Eye (tissue), 1 donor: ENCODE measurements around the gene FIGLA.

Experiments used
- DNase-seq: peaks from one replicate; pipeline ENCODE4 v3.0.0-alpha.2; 2015

FIGLA gene

DNA sequence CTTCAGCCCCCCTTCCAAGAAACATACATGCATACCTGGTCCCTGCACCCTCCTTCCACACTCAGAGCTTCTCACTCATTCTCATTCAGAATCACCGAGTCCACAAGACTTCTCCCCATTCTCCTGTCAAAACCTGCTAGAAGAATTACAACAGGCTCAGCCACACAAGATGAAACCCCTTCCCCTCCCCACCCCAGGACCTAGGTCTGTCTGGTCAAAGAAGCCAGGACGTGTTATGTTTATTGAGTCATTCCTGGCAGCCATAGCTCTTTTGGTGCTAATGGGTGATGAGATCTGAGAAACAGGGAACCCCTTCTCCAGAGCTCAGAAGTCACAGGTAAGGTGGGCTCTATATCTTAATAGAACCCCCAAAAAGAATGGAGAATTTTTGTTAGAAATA lies 21.0 kb downstream of the FIGLA start:
- no peak for DNase-seq

DNA sequence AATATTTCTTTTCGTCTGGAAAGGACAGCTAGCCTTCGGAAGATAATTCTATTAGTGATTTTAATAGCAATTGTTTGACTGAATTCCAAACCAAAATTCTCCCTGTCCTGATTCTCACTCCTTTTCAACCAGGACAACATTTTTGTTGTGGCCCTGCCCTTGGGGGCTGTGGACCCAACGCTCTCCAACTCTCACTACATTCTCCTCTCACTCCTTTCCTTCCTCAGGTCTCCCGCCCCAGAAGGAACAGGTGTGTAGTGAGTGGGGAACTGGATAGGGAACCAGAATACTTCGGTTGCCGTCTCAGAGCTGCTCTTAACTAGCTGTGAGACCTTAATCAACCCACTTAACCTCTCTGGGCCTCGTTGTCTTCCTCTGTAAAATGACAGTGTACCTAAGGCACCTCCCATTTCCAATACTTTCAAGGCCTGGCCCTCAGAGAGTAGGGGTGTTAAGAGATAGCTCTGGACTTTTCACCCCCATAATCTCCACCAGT lies 21.8 kb downstream of the FIGLA start:
- DNase-seq: no peak

GRCh38 chr2:70767699-70768589 lies 22.5 kb downstream of the FIGLA start, which contains the start of gene ADD2:
Gene ADD2, minus strand, starts transcription at chr2:70768200. Its CDS starts 61,792 bp downstream, at chr2:70706408.
- DNase-seq: peak; percentile 89

DNA sequence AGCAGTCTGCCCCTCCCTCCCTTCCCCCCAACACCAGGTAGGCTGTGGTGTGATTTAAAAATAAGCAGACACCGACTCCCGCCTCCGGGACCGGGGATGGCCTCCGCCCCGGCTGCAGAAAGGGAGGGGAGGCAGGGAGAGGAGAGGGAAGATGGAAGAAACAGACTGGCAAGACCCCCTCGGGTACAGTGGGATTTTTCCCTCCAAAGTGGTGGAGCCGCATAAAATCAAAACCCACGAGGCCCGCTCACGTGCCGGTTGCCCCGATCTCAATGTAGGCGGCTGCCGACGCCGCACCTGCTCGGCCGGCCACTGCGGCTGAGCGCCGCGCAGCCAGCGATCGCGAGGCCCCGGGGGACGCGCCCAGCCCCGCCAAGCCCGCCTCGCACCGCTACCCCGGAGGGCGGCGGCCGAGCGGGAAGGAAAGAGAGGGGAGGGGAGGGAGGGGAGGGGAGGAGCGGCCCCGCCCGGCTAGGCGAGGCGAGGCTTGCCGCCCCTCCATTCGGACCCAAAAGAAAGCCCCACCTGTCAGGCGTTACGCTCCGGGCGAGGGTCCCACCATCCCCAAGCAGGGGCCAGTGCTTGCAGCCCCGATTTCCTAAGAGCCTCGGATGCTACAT lies 23.3 kb downstream of the FIGLA start:
- DNase-seq: peak; percentile 77

DNA sequence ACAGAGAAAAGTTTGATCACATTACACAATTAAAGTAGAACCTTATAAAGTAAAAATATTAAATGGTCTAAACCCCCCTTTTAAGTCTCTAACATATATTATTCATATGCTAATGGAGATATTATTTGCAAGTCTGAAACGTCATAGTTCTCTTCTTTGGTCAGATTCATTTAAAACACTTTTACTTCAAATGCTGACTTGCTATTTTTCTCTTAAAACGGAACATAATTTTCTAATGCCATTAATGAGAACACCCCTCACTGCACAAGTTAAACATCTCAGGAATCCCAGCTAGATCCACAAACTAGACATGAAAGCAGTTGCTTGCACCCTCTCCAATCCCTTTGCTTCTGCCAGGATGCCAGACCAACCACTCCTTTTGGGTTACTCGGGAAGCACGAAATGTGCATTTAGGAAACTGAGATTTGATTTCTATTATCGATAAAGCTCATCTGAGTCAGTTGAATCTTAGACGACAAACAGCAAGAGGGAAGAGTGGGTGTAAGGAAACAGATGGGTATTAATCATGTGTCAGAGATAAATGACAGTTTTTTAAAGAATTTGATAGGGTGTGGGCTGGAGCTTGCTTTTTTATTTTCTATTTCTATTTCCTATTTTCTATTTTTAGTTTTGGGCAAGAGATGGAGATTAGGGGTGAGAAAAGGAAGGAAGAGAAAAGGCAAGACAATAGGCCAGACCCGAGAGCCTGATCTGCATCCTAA lies 23.9 kb downstream of the FIGLA start:
- no peak for DNase-seq

- DNase-seq: no peak
These were observed 24.9 kb downstream of the FIGLA start for GRCh38 chr2:70765507-70765906.

- no peak for DNase-seq
These were observed 31.0 kb downstream of the FIGLA start for GRCh38 chr2:70759446-70759845.

GRCh38 chr2:70757966-70758365 lies 32.5 kb downstream of the FIGLA start:
- DNase-seq: no peak

GRCh38 chr2:70757360-70757759 lies 33.1 kb downstream of the FIGLA start:
- no peak for DNase-seq

GRCh38 chr2:70756128-70756527 lies 34.3 kb downstream of the FIGLA start:
- no peak for DNase-seq

DNA sequence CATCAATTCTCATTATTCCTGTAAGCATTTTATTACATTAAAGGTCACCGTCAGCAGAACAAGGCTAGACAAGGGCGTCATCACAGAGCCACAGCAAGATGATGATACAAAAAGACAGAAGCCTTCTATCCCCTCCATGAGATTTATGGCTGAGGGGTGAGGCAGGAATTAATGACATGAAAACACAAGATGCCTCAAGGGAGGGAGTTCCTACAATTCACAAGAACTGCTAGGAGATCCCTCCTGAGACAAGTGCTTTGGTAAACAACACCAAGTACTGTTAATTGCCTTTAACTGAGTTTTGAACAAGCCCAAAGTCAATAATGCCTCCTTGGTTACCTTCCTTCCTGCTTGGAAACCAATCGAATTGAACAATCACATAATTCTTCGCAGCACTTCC lies 36.5 kb downstream of the FIGLA start:
- no peak for DNase-seq

DNA sequence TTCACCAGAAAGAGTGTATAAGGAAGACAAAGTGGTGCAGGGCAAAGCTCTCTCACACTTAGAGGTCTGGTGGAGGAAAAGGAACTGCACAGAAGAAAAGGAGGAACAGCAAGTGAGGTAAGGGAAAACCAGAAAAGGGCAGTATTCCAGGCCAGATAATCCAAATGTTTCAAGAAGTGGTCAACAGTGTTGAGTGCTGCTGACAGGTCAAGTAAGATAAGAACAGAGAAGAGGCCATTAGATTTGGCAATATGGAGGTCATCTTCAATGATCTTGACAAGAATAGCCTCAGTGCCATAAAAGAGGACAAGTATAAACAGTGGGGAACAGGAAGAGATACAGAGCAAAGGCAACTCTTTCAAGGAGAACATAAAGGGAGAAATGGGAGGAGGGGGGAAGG lies 37.4 kb downstream of the FIGLA start:
- no peak for DNase-seq

DNA sequence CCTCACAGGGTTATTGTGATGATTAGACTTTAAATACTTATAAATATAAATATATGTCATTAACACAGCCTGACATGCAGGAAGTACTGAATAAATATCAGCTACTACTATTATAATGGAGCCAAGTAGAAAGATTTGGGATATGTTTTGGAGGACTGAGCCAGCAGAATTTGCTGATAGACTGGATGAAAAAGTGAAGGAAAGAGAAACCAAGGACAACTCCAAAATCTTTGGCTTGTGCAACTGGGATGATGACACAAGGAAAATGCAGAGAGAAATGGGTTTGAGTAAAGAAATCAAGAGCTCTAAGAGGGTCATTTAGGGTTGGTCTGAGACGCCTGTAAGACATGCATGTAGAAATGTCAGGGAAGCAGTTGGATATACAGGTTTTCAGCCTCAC lies 38.0 kb downstream of the FIGLA start:
- no peak for DNase-seq

GRCh38 chr2:70751881-70752280 lies 38.6 kb downstream of the FIGLA start:
- DNase-seq: no peak

DNA sequence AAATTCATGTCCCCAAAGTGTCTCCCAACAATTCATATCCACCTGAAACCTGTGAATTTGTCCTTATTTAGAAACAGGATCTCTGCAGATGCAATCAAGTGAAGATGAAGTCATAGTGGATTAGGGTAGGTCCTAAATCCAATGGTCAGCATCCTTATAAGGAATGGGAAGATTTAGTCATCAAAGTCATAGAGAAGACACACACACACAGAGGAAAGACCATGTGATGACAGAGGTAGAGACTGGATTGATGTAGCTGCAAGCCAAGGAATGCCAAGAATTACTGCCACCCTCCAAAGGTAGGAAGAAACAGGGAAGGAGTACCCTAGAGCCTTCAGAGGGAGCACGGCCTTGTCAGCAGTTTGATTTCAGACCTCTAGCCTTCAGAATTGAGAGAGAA lies 40.1 kb downstream of the FIGLA start:
- DNase-seq: no peak

DNA sequence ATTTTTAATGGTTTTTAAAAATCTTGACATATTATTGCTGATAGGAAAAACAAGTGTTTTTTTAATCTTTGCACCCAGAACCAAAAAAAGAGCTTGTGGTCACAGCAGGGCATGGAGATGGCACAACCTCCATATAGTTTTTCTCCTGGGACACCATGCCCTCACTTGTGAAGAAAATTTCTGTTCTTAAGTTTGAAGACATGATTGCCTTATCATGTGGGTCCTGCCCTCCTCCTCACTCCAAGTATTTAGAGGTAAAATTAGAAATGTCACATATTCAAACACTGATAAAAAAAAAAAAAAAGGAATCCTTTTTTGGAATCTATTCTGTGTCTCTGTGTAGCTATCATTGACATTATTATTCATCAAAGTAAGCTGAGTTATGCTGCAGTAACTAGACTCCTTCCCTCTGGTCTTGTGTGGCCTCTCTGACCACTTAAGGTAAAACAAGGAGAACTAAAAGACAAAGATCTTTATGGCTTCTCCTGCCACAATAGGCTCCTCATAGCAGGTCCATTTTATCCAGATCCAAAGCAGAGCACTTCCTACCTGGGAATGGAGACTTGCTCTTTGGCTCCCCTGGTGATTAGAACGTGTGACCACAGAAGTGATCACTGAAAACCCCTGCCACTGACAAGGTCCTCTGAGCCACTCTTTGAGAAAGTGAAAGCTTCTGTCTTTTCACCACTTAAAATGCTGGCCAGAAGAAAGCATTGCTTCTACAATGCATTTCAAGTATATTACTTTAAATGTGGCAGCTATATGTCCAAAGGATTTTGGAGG lies 42.2 kb downstream of the FIGLA start:
- DNase-seq: no peak

- DNase-seq: no peak
These were observed 43.2 kb downstream of the FIGLA start for GRCh38 chr2:70747284-70747683.

- peak; percentile 82 for DNase-seq
These were observed 44.1 kb downstream of the FIGLA start for GRCh38 chr2:70746094-70746974.

DNA sequence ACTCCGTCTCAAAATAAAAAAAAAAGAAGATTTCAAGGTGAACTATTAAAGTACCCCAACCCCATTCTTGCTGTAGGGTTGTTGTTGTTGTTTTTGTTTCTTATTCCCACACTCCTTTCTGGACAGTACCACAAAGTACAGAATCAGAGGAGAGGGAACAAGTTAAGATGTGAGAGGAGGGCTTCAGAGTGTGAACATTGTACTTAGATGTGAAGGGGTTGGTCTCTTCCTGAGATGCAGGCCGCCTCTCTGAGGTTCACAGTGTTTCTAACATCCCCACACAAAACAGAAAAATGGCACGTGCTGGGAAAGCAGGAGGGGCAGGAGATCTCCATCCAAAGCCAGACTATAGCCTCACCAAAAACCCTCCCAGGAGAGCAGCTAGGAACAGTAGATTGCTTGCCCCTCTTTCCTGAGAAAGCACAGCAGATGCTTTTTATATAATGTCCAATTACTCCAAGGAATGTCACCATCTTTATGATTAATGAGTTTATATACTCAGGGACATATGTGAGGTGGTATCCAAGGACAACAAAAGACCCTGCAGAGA lies 45.1 kb downstream of the FIGLA start:
- no peak for DNase-seq

DNA sequence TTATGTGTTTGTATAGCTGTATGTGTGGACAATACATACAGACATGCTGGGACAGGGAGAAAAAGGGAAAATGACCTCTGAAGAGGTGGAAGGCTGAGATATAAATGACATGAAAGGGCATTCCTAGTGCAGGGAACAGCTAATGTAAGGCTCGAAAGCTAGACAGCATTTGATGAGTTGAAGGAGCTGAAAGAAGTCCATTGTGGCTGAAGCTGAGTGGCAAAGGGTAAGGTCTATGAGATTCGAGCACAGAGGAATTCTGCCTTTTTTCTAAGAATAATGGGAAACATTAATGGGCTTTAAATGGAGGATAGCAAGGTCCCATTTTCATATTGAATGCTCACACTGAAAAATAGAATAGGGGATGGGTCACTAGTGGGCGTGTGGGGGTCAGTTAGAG lies 46.0 kb downstream of the FIGLA start:
- no peak for DNase-seq

DNA sequence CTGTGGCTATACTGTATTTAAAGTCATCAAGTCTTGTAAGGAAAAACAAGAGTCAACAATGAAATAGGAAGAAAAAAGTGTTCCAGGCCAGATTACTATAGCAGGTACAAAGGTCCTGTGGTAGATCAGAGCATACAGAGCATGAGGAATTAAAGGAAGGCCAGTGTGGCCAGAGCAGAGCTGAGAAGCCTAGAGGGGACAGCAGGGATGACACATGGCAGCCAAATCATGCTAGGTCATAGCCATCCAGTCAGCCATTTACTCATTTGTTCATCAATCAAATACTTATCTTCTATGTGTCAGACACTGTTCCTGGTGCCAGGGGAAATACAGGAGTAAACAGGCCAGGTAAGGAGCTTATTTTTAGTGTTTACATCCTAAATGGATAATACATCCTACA lies 46.8 kb downstream of the FIGLA start:
- no peak for DNase-seq
